Ascending aorta (tissue), 2 donors: ENCODE measurements around the gene SOS2. TPM values are rescaled to one million over a fixed set of nuclear protein-coding genes. Genes with fewer than 3 reads are reported as not detected.

Experiments
- DNase-seq, 2 donors: peaks; one replicate each; pipeline ENCODE4 v3.0.0-alpha.2; 2019; ENCODE audit warnings: low spot score in 2 of 2
- H3K27ac ChIP-seq, 2 donors: fragments of 200-600 bp; sonication (generic); one replicate each; pipeline ENCODE4 v1.5.1; 2016 to 2017; ENCODE audit warnings: mild to moderate bottlenecking in 1 of 2
- H3K27me3 ChIP-seq: fragments of 200-600 bp; sonication (generic); one replicate; pipeline ENCODE4 v1.5.1; 2017
- H3K36me3 ChIP-seq, 2 donors: fragments of 200-600 bp; sonication (generic); one replicate each; pipeline ENCODE4 v1.5.1; 2016
- H3K4me1 ChIP-seq, 2 donors: fragments of 200-600 bp; sonication (generic); one replicate each; pipeline ENCODE4 v1.5.1; 2016 to 2017; ENCODE audit warnings: mild to moderate bottlenecking in 1 of 2
- H3K4me3 ChIP-seq, 2 donors: fragments of 200-600 bp; sonication (generic); one replicate each; pipeline ENCODE4 v1.5.1; 2016 to 2017; ENCODE audit warnings: mild to moderate bottlenecking in 1 of 2
- H3K9me3 ChIP-seq, 2 donors: fragments of 200-600 bp; sonication (generic); one replicate each; pipeline ENCODE4 v1.5.1; 2016
- CTCF ChIP-seq, 3 experiments: fragments of 200-600 bp in 2 of 3; fragments of 450-650 bp in 1 of 3; sonication (generic) in 2 of 3; IDR thresholded peaks; one replicate each; pipeline ENCODE4 v1.5.1; 2016 to 2019; ENCODE audit warnings: antibody characterized with exemption in 3 of 3, mild to moderate bottlenecking in 1 of 3, moderate library complexity in 1 of 3
- intact Hi-C: fragments of 100-400 bp; cut with DNase I; formaldehyde crosslinking; loops from one replicate; pipeline ENCODE4 v1.15.1; 2023
- total RNA-seq: library from RNA; depleted of rRNA; stranded (reverse); fragments of >200 nt; gene quantifications from one replicate; pipeline ENCODE4 v1.1.0, GENCODE V29; 2016

SOS2 gene
- total RNA-seq, 1 donor from 2014 or later: 7.3 TPM

GRCh38 chr14:50116966-50117365 lies 114.4 kb downstream of the SOS2 start:
- intact Hi-C loops: loop anchor here (2.0 to 5.0 kb wide), 3 partner anchors 254 to 495 kb away; partner anchors contain the start of genes MGAT2, NEMF and RPL36AL
- no peak for DNase-seq
- Histone ChIP-seq H3K27me3 (no peaks in the 10 kb centered on the region), H3K4me3 (peak overlapping the region; percentile 84), H3K27ac (peak overlapping the region; percentile 82 to 85), H3K36me3 (peaks cover 9 to 30% of the 10 kb centered on the region in 2 donors), H3K9me3 (no peaks in the 10 kb centered on the region), H3K4me1 (peaks cover 0 to 10% of the 10 kb centered on the region in 2 donors)
- no peak for TF ChIP-seq CTCF (IDR thresholded peaks at IDR 0.05)

GRCh38 chr14:50116181-50116956 lies 115.0 kb downstream of the SOS2 start, which contains the start of gene VCPKMT:
Gene VCPKMT (minus strand): TSS chr14:50116572. CDS start chr14:50116552, 20 bp downstream.
- no peaks in the 10 kb centered on the region for H3K27me3 ChIP-seq
- TF ChIP-seq CTCF (IDR thresholded peaks at IDR 0.05): no peak
- peak; percentile 74 to 97 for DNase-seq
- peaks cover 0 to 10% of the 10 kb centered on the region in 2 donors for H3K4me1 ChIP-seq
- no peaks in the 10 kb centered on the region for H3K9me3 ChIP-seq
- intact Hi-C loops: loop anchor here (2.0 to 5.0 kb wide), 3 partner anchors 254 to 494 kb away; partner anchors contain the start of genes MGAT2, NEMF and RPL36AL
- H3K4me3 ChIP-seq: peak within 1 kb of the TSS; percentile 84
- peaks cover 12 to 32% of the 10 kb centered on the region in 2 donors for H3K36me3 ChIP-seq
- peak within 1 kb of the TSS; percentile 82 to 85 for H3K27ac ChIP-seq

GRCh38 chr14:50113381-50114035 lies 117.9 kb downstream of the SOS2 start:
- no peak for TF ChIP-seq CTCF (IDR thresholded peaks at IDR 0.05)
- no peak for DNase-seq
- Histone ChIP-seq H3K36me3 (peaks cover 27 to 56% of the 10 kb centered on the region in 2 donors), H3K4me3 (no peak overlapping the region), H3K4me1 (peaks cover 0 to 10% of the 10 kb centered on the region in 2 donors), H3K9me3 (no peaks in the 10 kb centered on the region), H3K27me3 (no peaks in the 10 kb centered on the region), H3K27ac (no peak overlapping the region)
- intact Hi-C loops: no loop called here

GRCh38 chr14:50110323-50111037 lies 120.9 kb downstream of the SOS2 start:
- no peaks in the 10 kb centered on the region for H3K27me3 ChIP-seq
- TF ChIP-seq CTCF (IDR thresholded peaks at IDR 0.05): no peak
- no peak overlapping the region for H3K27ac ChIP-seq
- DNase-seq: no peak
- H3K36me3 ChIP-seq: peaks cover 20 to 50% of the 10 kb centered on the region in 2 donors
- intact Hi-C loops: no loop called here
- H3K4me3 ChIP-seq: no peak overlapping the region
- H3K4me1 ChIP-seq: peaks cover 0 to 3% of the 10 kb centered on the region in 2 donors
- H3K9me3 ChIP-seq: no peaks in the 10 kb centered on the region

- intact Hi-C loops: no loop called here
- no peak for DNase-seq
- H3K9me3 ChIP-seq: no peaks in the 10 kb centered on the region
- no peak overlapping the region for H3K4me3 ChIP-seq
- H3K36me3 ChIP-seq: peaks cover 20 to 50% of the 10 kb centered on the region in 2 donors
- no peaks in the 10 kb centered on the region for H3K4me1 ChIP-seq
- TF ChIP-seq CTCF (IDR thresholded peaks at IDR 0.05): no peak
- H3K27ac ChIP-seq: no peak overlapping the region
- no peaks in the 10 kb centered on the region for H3K27me3 ChIP-seq
Measured at GRCh38 chr14:50109342-50109741, 122.0 kb downstream of the SOS2 start.
